GM21515 (cell line): ENCODE measurements around the gene IL19.
"Not testable (repeated sequence)": the region's sequence is repeated elsewhere in the genome, so short reads cannot be mapped to it uniquely, and the experiment has no call there.

Experiments used
- ATAC-seq: cut with Tn5 transposase; IDR thresholded peaks from one replicate; pipeline ENCODE4 v1.9.1; 2021; ENCODE audit not compliant: unreplicated experiment

Gene IL19

DNA sequence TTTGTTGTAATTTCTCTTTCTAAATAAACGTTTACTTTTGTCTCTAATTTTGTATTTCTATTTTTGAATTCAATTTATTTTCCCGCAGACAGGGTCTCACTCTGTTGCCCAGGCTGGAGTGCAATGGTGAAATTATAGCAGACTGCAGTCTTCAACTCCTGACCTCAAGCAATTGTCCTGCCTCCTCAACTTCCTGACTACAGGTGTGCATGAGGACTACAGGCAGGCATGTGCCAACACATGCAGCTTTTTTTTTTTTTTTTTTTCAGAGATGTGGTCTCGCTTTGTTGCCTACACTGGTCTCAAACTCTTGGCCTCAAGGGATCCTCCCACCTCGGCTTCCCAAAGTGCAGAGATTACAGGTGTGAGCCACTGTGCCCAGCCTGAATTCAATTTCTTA is 58.2 kb downstream of the IL19 start:
- no peak for ATAC-seq

DNA sequence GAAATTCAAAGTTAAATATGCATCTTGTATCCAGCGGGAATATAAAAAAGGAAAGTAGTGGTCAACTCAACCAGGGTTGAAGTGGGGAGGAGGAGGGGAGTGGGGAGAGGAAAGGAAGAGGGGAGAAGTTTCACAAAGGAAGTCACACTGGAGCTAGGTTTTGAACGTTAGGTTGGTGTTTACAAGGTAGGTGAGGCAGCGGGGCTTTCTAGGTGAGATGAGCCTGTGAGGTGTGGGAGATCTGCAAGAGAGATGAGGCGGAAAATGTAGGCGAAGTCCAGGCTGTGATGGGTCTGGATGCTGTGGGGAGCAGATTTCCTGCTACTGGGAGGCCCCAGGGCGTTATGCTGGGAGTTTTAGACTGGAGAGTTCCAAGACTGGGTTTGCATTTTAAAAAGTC is 58.7 kb downstream of the IL19 start:
- ATAC-seq, result no peak

DNA sequence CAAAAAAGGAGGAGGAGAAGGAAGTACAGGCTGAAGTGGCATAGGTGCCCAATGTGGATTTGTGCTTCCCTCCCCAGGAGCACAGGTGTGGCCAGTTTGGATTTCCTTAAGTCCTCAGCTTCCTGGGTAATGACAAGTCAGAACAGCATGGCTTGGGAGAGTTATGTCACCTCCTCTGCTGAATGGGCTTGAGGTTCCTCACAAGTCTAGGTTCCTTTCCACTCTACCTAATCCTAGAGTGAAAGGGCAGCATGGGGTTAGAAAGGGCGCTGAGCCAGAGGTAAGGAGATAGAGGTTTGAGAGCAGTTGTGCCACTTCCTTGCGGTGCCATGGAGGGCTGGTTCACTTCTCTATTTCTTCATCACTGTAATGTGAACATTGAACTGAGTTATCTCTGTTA is 59.3 kb downstream of the IL19 start:
- no peak for ATAC-seq

DNA sequence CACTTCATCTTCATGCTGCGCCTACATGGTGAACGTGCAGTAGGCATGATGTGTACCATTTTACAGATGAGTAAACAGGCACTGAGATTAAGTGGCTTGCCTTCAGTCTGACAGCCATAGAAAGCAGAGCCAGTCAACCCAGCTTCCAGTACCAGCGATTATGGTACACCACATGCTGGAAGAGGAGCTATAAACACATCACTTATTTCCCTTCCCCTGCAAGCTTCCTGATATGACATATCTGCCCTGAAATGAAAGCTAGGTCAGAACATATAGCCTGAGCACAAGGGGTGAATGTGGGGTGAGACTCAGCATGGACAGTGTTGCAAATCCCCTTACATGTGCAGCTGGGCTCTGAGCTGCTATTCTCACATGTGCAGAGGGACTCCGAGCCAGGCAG is 61.1 kb downstream of the IL19 start:
- no peak for ATAC-seq

- ATAC-seq, result no peak
Observed at GRCh38 chr1:206832352-206832880, 61.8 kb downstream of the IL19 start.

- no peak for ATAC-seq
Observed at GRCh38 chr1:206833106-206833680, 62.6 kb downstream of the IL19 start.

DNA sequence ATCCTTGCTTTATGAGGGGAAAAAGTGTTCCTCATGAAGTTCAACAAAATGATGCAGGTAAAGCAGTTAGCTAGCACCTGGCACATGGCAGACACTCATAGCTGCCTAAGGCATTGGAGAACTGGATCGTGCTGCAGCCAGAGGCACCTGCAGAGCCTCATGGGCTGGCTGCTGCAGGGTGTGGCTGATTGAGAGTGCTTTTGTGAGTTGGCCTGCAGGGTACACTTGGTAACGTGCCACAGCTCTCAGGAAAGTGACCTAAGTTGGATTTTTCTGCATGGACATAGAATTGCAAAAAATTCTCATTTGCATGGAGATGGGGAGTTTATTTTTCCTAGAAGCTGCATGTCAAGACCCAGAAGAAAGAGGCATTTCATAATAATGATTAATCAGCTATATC is 63.2 kb downstream of the IL19 start:
- no peak for ATAC-seq

DNA sequence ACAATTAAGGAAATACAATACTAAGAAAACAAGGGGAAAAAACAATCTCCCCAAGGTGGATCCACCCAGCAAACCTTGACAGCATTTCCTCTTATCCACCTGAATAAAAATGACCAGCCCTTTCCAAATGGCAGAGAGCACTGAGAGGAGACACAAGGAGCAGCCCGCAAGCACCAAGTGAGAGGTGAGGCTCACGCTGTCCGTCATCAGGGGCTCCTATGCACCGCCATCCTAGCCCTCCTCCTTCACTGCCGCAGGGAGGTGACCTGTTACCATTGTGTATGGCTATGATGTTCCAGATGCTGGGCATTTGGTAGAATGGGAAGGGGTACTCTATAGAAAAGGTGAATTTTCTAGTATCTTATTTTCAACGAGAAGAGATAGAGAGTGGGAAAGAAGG is 63.6 kb downstream of the IL19 start:
- no peak for ATAC-seq

- ATAC-seq, result no peak
Observed at GRCh38 chr1:206834711-206835110, 64.1 kb downstream of the IL19 start.

GRCh38 chr1:206835186-206835585 is 64.6 kb downstream of the IL19 start:
- no peak for ATAC-seq

GRCh38 chr1:206836111-206836510 is 65.5 kb downstream of the IL19 start:
- ATAC-seq, result no peak

GRCh38 chr1:206839006-206839560 is 68.5 kb downstream of the IL19 start:
- no peak for ATAC-seq

DNA sequence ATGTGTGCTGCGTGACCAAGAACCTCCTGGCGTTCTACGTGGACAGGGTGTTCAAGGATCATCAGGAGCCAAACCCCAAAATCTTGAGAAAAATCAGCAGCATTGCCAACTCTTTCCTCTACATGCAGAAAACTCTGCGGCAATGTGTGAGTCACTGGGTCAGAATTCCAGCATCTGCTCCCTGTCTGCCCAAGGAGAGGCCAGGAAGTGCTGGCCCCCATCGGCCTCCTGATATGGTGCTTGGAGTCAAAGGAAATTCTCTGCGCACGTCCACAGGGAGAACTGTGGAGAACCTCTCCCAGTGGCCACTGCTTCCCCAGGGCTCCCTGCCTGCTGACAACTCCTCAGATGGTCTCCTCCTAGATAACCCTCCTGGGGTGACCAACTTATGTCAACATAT is 69.3 kb downstream of the IL19 start:
- no peak for ATAC-seq

DNA sequence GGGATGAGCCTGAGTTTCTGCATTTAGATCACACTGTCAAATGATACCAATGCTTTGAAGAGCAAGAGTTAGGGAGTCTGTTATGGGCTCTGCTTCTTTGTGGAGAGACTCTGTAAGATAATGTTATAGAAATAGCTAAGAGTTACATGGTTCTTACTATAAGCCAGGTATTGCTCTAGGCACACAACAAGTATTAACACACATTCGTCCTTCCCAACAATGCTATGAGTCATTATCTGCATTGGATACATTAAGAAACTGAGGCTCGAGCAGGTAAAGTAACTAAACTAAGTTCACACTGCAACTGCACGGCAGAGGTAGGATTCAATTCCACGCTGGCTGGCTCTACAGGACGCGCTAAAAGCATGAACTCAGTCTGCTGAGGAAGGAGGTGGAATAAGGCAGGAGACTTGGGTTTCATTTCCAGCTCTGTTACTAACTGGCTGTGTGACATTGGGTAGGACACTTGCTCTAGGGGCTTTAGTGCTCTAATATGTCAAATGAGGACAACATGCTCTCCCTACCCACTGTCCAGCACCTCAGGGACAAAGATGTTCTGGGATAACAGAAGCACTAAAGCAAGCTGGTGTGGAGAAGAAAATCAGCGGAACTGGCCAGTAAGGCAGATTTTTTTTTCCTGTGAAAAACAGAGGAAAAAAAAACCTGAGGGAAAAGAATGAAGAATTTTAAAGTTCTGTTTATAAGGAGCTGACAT is 71.2 kb downstream of the IL19 start:
- no peak for ATAC-seq

- no peak for ATAC-seq
Observed at GRCh38 chr1:206842854-206843253, 72.3 kb downstream of the IL19 start.

DNA sequence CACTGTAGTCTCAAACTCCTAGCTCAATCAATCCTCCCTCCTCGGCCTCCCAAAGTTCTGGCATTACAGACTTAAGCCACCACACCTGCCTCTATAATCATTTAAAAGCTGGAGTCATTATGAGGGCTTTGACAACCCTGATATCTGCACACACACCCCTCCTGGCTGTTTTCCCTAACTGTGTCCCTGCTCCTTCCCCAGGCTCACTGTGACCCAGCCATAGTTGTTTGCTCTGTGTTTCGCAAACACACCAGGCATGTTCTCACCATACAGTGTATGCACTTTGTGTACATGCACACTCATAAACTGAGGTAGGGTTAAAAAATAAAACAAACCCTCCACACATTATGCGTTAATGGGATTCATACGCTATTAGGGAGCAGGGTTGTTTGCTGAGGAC is 73.1 kb downstream of the IL19 start:
- ATAC-seq, result no peak

DNA sequence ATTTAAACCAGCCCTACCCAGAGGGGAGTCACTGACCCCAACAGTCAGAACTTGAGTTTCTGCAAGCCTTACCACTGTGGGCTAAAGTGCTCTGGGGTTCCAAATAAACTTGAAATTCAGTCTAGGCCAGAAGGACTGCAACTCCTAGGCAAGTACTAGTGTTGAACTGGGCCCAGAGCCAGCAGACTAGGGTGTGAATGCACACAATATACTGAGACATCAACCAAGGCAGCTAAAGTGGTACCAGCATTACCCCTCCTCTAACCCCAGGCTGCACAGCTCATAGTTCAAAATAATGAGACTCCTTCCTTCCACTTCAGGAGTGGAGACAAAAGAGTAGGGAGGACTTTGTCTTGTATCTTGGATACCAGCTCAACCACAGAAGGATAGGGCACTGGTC is 75.9 kb downstream of the IL19 start:
- ATAC-seq, result no peak

DNA sequence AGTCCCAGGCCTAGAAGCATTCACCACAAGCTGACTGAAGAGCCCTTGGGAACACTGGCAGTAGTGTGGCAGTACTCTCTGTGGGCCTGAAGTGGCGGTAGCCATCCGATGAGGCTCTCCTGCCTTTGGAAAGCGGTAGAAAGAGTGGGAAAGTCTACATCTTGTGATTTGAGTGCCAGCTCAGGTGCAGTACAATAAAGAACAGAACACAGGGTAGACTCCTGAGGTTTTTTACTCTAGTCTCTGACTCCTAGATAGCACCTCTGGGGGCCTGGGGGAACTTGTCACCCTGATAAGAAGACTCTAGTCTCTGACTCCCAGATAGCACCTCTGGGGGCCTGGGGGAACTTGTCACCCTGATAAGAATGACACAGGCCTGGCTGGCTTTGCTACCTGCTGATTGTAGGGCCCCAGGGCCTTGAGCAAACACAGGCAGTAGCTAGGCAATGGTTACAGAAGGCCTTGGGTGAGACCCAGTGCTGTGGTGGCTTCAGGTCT is 76.8 kb downstream of the IL19 start:
- no peak for ATAC-seq

GRCh38 chr1:206847946-206848345 is 77.4 kb downstream of the IL19 start:
- ATAC-seq, result no peak

GRCh38 chr1:206850401-206850800 is 79.8 kb downstream of the IL19 start:
- no peak for ATAC-seq

DNA sequence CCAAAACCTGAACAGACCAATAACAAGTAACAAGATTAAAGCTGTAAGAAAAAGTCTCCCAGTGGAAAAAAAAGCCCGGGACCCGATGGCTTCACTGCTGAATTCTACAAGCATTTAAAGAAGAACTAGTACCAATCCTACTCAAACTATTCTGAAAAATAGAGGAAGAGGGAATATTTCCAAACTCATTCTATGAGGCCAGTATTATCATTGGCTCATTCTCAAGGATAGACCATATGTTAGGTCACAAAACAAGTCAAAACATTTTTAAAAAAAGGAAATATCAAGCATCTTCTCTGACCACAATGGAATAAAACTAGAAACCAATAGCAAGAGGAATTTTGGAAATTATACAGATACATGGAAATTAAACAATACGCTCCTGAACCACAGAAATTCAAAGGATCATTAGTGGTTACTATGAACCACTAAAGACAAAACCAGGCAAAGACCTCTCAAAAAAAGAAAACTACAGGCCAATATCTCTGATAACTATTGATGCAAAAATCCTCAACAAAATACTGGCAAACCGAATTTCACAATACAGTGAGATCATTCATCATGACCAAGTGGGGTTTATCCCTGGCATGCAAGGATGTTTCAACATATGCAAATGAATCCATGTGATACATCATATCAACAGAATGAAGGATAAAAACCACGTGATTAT is 80.9 kb downstream of the IL19 start:
- ATAC-seq, result no peak

- not testable (repeated sequence) for ATAC-seq
Observed at GRCh38 chr1:206852662-206853061, 82.1 kb downstream of the IL19 start.
